ENCODE results near the gene XAF1. TPM values are rescaled to one million over a fixed set of nuclear protein-coding genes. Genes with fewer than 3 reads are reported as not detected.
A peak's percentile ranks its signal among the peaks of the same experiment; 100 is the strongest.

Gene XAF1, protein sequence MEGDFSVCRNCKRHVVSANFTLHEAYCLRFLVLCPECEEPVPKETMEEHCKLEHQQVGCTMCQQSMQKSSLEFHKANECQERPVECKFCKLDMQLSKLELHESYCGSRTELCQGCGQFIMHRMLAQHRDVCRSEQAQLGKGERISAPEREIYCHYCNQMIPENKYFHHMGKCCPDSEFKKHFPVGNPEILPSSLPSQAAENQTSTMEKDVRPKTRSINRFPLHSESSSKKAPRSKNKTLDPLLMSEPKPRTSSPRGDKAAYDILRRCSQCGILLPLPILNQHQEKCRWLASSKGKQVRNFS
- 10 to 100 TPM in 1 of 2 donors, 1 to 10 TPM in 1; 9.4 to 26.8 TPM for polyA plus RNA-seq

DNA sequence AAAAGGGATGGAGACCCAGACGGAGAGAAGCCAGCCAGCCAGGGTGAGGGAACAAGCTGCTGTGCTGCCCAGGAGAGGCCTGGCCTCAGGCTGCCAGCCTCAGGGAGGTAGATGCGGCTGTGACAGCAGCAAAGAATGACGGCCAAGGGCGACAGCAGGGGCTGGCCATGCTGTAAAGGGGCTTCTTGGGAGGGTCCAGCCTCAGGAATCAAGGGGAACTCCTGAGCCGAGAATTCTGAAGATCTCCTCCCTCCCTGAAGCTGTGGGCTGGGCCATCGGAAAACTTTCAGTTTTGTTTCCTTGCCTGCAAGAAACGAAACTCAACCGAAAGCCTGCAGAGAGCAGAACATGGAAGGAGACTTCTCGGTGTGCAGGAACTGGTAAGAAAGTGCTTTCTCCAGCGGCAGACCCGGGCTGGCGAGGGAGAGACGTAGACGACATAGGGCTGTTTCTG lies at the start of gene XAF1:
Gene XAF1, plus strand, starts transcription at position 316 of the 454 bp plus-strand sequence. Its CDS starts 33 bp downstream, at position 349.
- 4 to 14% methylated on average over 14 of the region's 14 CpGs for WGBS, 2 donors
- no peaks in the 10 kb centered on the region for H3K9me3 ChIP-seq (ENCODE audit: control insufficient read depth in 2 of 2, insufficient read depth in 1 of 2, low read depth in 1 of 2, low read length in 1 of 2)
- H3K36me3 ChIP-seq (ENCODE audit: control insufficient read depth in 2 of 2, insufficient read depth in 2 of 2, low read length in 1 of 2), result peaks cover 0 to 4% of the 10 kb centered on the region in 2 donors
- peaks cover 5 to 7% of the 10 kb centered on the region in 2 donors for H3K4me1 ChIP-seq (ENCODE audit: control insufficient read depth in 2 of 2, insufficient read depth in 2 of 2, low read length in 1 of 2)
- peak within 1 kb of the TSS; percentile 41 to 49 for H3K4me3 ChIP-seq (ENCODE audit: low read depth in 1 of 2, low read length in 2 of 2)
- no peaks in the 10 kb centered on the region for H3K27me3 ChIP-seq (ENCODE audit: control insufficient read depth in 1 of 2, insufficient read depth in 2 of 2, low read length in 2 of 2)
- peak within 1 kb of the TSS; percentile 84 to 94 for H3K27ac ChIP-seq (ENCODE audit: low read depth in 2 of 2, low read length in 1 of 2)

GRCh38 chr17:6706499-6706898 lies 49.3 kb upstream of the XAF1 start:
- WGBS, 2 donors, result 80 to 81% methylated on average over 14 of the region's 14 CpGs

DNA sequence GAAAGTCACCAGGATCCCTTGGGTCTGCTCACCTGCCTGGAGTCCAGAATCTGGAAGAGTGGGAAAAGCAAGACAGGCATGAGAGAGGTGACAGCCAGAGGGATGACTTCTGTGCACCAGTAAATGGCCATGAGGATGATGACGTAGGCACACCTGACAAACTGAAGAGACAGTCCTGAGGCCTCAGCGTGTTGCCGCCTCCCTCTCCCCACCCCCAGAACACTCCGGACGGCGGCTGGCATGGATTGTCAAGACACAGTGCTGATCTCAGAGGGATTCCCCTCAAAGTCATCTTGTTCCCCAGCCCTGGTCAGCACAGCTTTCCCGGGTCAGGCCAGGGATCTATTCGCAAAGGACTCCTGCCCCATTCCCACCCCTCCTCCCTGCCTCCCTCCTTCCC lies 48.9 kb upstream of the XAF1 start:
- Histone ChIP-seq H3K27me3 (ENCODE audit: control insufficient read depth in 1 of 2, insufficient read depth in 2 of 2, low read length in 2 of 2) (no peaks in the 10 kb centered on the region), H3K36me3 (ENCODE audit: control insufficient read depth in 2 of 2, insufficient read depth in 2 of 2, low read length in 1 of 2) (no peaks in the 10 kb centered on the region), H3K27ac (ENCODE audit: low read depth in 2 of 2, low read length in 1 of 2) (no peak overlapping the region), H3K4me1 (ENCODE audit: control insufficient read depth in 2 of 2, insufficient read depth in 2 of 2, low read length in 1 of 2) (peaks cover 0 to 10% of the 10 kb centered on the region in 2 donors), H3K4me3 (ENCODE audit: low read depth in 1 of 2, low read length in 2 of 2) (no peak overlapping the region), H3K9me3 (ENCODE audit: control insufficient read depth in 2 of 2, insufficient read depth in 1 of 2, low read depth in 1 of 2, low read length in 1 of 2) (no peaks in the 10 kb centered on the region)
- 82 to 84% methylated on average over 8 of the region's 8 CpGs for WGBS, 2 donors

More at GRCh38 chr17:6706499-6706898, 49.3 kb upstream of the XAF1 start:
- no peak overlapping the region for H3K27ac ChIP-seq (ENCODE audit: low read depth in 2 of 2, low read length in 1 of 2)
- no peaks in the 10 kb centered on the region for H3K9me3 ChIP-seq (ENCODE audit: control insufficient read depth in 2 of 2, insufficient read depth in 1 of 2, low read depth in 1 of 2, low read length in 1 of 2)
- peaks cover 0 to 5% of the 10 kb centered on the region in 2 donors for H3K4me1 ChIP-seq (ENCODE audit: control insufficient read depth in 2 of 2, insufficient read depth in 2 of 2, low read length in 1 of 2)
- H3K36me3 ChIP-seq (ENCODE audit: control insufficient read depth in 2 of 2, insufficient read depth in 2 of 2, low read length in 1 of 2), result no peaks in the 10 kb centered on the region
- H3K27me3 ChIP-seq (ENCODE audit: control insufficient read depth in 1 of 2, insufficient read depth in 2 of 2, low read length in 2 of 2), result no peaks in the 10 kb centered on the region
- no peak overlapping the region for H3K4me3 ChIP-seq (ENCODE audit: low read depth in 1 of 2, low read length in 2 of 2)

- Histone ChIP-seq H3K27me3 (ENCODE audit: control insufficient read depth in 1 of 2, insufficient read depth in 2 of 2, low read length in 2 of 2) (no peaks in the 10 kb centered on the region), H3K36me3 (ENCODE audit: control insufficient read depth in 2 of 2, insufficient read depth in 2 of 2, low read length in 1 of 2) (no peaks in the 10 kb centered on the region), H3K9me3 (ENCODE audit: control insufficient read depth in 2 of 2, insufficient read depth in 1 of 2, low read depth in 1 of 2, low read length in 1 of 2) (peaks cover 0 to 4% of the 10 kb centered on the region in 2 donors), H3K27ac (ENCODE audit: low read depth in 2 of 2, low read length in 1 of 2) (no peak overlapping the region), H3K4me3 (ENCODE audit: low read depth in 1 of 2, low read length in 2 of 2) (no peak overlapping the region), H3K4me1 (ENCODE audit: control insufficient read depth in 2 of 2, insufficient read depth in 2 of 2, low read length in 1 of 2) (peaks cover 7 to 18% of the 10 kb centered on the region in 2 donors)
- 83 to 94% methylated on average over 12 of the region's 12 CpGs for WGBS, 2 donors
Observed at GRCh38 chr17:6708357-6708961, 47.4 kb upstream of the XAF1 start.

GRCh38 chr17:6710317-6710716 lies 45.5 kb upstream of the XAF1 start:
- Histone ChIP-seq H3K4me3 (ENCODE audit: low read depth in 1 of 2, low read length in 2 of 2) (no peak overlapping the region), H3K9me3 (ENCODE audit: control insufficient read depth in 2 of 2, insufficient read depth in 1 of 2, low read depth in 1 of 2, low read length in 1 of 2) (peaks cover 3 to 4% of the 10 kb centered on the region in 2 donors), H3K36me3 (ENCODE audit: control insufficient read depth in 2 of 2, insufficient read depth in 2 of 2, low read length in 1 of 2) (no peaks in the 10 kb centered on the region), H3K27me3 (ENCODE audit: control insufficient read depth in 1 of 2, insufficient read depth in 2 of 2, low read length in 2 of 2) (no peaks in the 10 kb centered on the region), H3K27ac (ENCODE audit: low read depth in 2 of 2, low read length in 1 of 2) (no peak overlapping the region), H3K4me1 (ENCODE audit: control insufficient read depth in 2 of 2, insufficient read depth in 2 of 2, low read length in 1 of 2) (peaks cover 10 to 19% of the 10 kb centered on the region in 2 donors)
- WGBS, 2 donors, result 83 to 89% methylated on average over 11 of the region's 11 CpGs

DNA sequence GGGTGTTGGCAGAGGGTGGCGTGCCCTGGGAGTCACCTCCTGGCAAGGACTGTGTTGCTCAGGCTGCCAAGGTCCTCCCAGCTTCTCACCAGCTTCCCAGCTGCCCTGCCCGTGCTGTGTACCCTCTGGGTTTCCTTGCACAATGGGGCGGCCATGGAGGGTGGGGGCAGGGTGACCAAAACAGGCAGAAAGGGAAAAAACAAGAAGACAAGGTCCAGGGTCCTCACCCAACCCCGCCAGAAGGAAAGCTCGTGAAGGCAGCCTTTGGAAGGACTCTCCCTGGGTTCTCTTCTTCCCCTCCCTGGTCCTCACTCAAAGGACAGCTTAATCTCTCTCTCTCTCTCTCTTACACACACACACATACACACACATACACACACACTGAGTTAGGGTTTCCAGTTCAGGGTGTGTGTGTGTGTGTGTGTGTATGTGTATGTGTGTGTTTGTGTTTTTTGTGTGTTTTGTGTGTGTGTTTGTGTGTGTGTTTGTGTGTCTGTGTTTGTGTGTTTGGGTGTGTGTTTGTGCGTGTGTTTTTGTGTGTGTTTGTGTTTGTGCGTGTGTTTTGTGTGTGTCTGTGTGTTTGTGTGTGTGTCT lies 44.7 kb upstream of the XAF1 start:
- Histone ChIP-seq H3K9me3 (ENCODE audit: control insufficient read depth in 2 of 2, insufficient read depth in 1 of 2, low read depth in 1 of 2, low read length in 1 of 2) (peaks cover 3 to 4% of the 10 kb centered on the region in 2 donors), H3K4me1 (ENCODE audit: control insufficient read depth in 2 of 2, insufficient read depth in 2 of 2, low read length in 1 of 2) (peaks cover 10 to 19% of the 10 kb centered on the region in 2 donors), H3K36me3 (ENCODE audit: control insufficient read depth in 2 of 2, insufficient read depth in 2 of 2, low read length in 1 of 2) (no peaks in the 10 kb centered on the region), H3K4me3 (ENCODE audit: low read depth in 1 of 2, low read length in 2 of 2) (no peak overlapping the region), H3K27me3 (ENCODE audit: control insufficient read depth in 1 of 2, insufficient read depth in 2 of 2, low read length in 2 of 2) (no peaks in the 10 kb centered on the region), H3K27ac (ENCODE audit: low read depth in 2 of 2, low read length in 1 of 2) (peak overlapping the region; percentile 30 to 65)
- 53 to 54% methylated on average over 7 of the region's 7 CpGs for WGBS, 2 donors

DNA sequence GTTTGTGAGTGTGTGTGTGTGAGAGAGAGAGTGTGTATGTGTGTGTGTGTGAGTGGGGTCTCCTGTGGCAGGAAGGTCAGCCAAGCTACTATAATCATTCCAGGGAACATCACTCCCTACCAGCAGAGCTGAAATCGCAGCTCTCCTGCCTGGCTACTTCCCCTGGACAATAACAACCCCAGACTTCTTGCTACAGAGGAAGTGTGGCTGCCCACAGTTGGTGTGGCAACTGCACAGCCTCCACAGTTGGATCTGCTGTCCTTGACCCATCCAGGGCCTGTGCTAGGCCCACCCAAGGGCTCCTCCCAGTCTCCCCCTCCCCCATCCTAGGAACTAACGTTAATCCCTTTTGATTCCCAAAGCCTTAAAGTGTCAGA lies 44.2 kb upstream of the XAF1 start:
- Histone ChIP-seq H3K4me3 (ENCODE audit: low read depth in 1 of 2, low read length in 2 of 2) (no peak overlapping the region), H3K4me1 (ENCODE audit: control insufficient read depth in 2 of 2, insufficient read depth in 2 of 2, low read length in 1 of 2) (peaks cover 10 to 19% of the 10 kb centered on the region in 2 donors), H3K9me3 (ENCODE audit: control insufficient read depth in 2 of 2, insufficient read depth in 1 of 2, low read depth in 1 of 2, low read length in 1 of 2) (peaks cover 3 to 4% of the 10 kb centered on the region in 2 donors), H3K36me3 (ENCODE audit: control insufficient read depth in 2 of 2, insufficient read depth in 2 of 2, low read length in 1 of 2) (no peaks in the 10 kb centered on the region), H3K27ac (ENCODE audit: low read depth in 2 of 2, low read length in 1 of 2) (peak overlapping the region; percentile 25 to 62), H3K27me3 (ENCODE audit: control insufficient read depth in 1 of 2, insufficient read depth in 2 of 2, low read length in 2 of 2) (no peaks in the 10 kb centered on the region)
- 39 to 44% methylated on average over 2 of the region's 2 CpGs for WGBS, 2 donors

- peak overlapping the region in 1 of 2 donors; percentile 19 for H3K4me3 ChIP-seq (ENCODE audit: low read depth in 1 of 2, low read length in 2 of 2)
- H3K36me3 ChIP-seq (ENCODE audit: control insufficient read depth in 2 of 2, insufficient read depth in 2 of 2, low read length in 1 of 2), result no peaks in the 10 kb centered on the region
- peaks cover 10 to 19% of the 10 kb centered on the region in 2 donors for H3K4me1 ChIP-seq (ENCODE audit: control insufficient read depth in 2 of 2, insufficient read depth in 2 of 2, low read length in 1 of 2)
- H3K27ac ChIP-seq (ENCODE audit: low read depth in 2 of 2, low read length in 1 of 2), result peak overlapping the region; percentile 2 to 79
- H3K27me3 ChIP-seq (ENCODE audit: control insufficient read depth in 1 of 2, insufficient read depth in 2 of 2, low read length in 2 of 2), result no peaks in the 10 kb centered on the region
- WGBS, 2 donors, result 24 to 44% methylated on average over 11 of the region's 11 CpGs
- peaks cover 3 to 4% of the 10 kb centered on the region in 2 donors for H3K9me3 ChIP-seq (ENCODE audit: control insufficient read depth in 2 of 2, insufficient read depth in 1 of 2, low read depth in 1 of 2, low read length in 1 of 2)
Observed at GRCh38 chr17:6712058-6712853, 43.6 kb upstream of the XAF1 start.

GRCh38 chr17:6712854-6713129 lies 43.1 kb upstream of the XAF1 start:
- Histone ChIP-seq H3K4me3 (ENCODE audit: low read depth in 1 of 2, low read length in 2 of 2) (peak overlapping the region; percentile 19), H3K36me3 (ENCODE audit: control insufficient read depth in 2 of 2, insufficient read depth in 2 of 2, low read length in 1 of 2) (no peaks in the 10 kb centered on the region)
- WGBS, 2 donors, result 11 to 12% methylated on average over 14 of the region's 14 CpGs

More at GRCh38 chr17:6712854-6713129, 43.1 kb upstream of the XAF1 start:
- Histone ChIP-seq H3K27me3 (ENCODE audit: control insufficient read depth in 1 of 2, insufficient read depth in 2 of 2, low read length in 2 of 2) (no peaks in the 10 kb centered on the region), H3K27ac (ENCODE audit: low read depth in 2 of 2, low read length in 1 of 2) (no peak overlapping the region), H3K9me3 (ENCODE audit: control insufficient read depth in 2 of 2, insufficient read depth in 1 of 2, low read depth in 1 of 2, low read length in 1 of 2) (peaks cover 3 to 4% of the 10 kb centered on the region in 2 donors), H3K4me1 (ENCODE audit: control insufficient read depth in 2 of 2, insufficient read depth in 2 of 2, low read length in 1 of 2) (peaks cover 10 to 19% of the 10 kb centered on the region in 2 donors)

Measured in esophagus (tissue), 2 donors.